DND-41 (cell line): Measurements from ENCODE around the gene SLC30A7.

Source experiments
- EZH2 ChIP-seq: IDR thresholded peaks from 3 replicates; pipeline ENCODE4 v1.6.1; 2012; ENCODE audit warnings: borderline replicate concordance, low read depth, mild to moderate bottlenecking, moderate library complexity, low read length, inconsistent platforms; ENCODE audit not compliant: severe bottlenecking
- TF ChIP-seq, protein P1 (sequence below): IDR thresholded peaks from 2 replicates; pipeline ENCODE4 v1.5.1; 2012; ENCODE audit warnings: borderline replicate concordance, low read length, moderate library complexity, mild to moderate bottlenecking; ENCODE audit not compliant: poor library complexity, severe bottlenecking; ENCODE audit errors: extremely low read depth

DNA sequence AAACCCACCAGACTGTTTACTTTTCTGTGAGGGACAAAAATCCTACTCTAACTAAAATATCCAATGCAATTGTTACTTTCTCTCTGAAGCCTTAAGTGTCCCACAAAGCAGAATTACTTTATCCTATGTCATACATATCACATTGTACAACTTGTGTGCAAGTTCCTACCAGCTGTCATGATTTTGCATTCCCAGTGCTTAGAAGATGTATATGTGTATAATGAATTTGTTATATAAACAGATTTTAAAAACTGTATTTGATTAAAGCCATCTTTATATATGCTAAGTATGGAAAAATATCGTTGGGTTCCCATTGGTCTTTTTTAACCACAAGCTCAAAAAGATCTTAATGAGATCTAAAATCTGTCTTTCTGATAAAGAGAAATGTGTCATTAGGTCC, 72.7 kb downstream of the SLC30A7 start:
- TF ChIP-seq EZH2: no peak
- TF ChIP-seq, protein P1, sequence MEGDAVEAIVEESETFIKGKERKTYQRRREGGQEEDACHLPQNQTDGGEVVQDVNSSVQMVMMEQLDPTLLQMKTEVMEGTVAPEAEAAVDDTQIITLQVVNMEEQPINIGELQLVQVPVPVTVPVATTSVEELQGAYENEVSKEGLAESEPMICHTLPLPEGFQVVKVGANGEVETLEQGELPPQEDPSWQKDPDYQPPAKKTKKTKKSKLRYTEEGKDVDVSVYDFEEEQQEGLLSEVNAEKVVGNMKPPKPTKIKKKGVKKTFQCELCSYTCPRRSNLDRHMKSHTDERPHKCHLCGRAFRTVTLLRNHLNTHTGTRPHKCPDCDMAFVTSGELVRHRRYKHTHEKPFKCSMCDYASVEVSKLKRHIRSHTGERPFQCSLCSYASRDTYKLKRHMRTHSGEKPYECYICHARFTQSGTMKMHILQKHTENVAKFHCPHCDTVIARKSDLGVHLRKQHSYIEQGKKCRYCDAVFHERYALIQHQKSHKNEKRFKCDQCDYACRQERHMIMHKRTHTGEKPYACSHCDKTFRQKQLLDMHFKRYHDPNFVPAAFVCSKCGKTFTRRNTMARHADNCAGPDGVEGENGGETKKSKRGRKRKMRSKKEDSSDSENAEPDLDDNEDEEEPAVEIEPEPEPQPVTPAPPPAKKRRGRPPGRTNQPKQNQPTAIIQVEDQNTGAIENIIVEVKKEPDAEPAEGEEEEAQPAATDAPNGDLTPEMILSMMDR: no peak
